ENCODE data around the gene MADCAM1. TPM values are rescaled to one million over a fixed set of nuclear protein-coding genes. Genes with fewer than 3 reads are reported as not detected.

MADCAM1 gene
- total RNA-seq, 1 donor from 2014 or later = not detected

GRCh38 chr19:452829-453228, 43.5 kb upstream of the MADCAM1 start:
- TF ChIP-seq EZH2phosphoT487 (IDR thresholded peaks at IDR 0.05) = no peak
- no peak for TF ChIP-seq EZH2 (IDR thresholded peaks at IDR 0.05)
- no peak for TF ChIP-seq CTCF (IDR thresholded peaks at IDR 0.05)
- Mint-ChIP-seq H3K36me3 (peaks cover 3% of the 10 kb centered on the region), H3K27me3 (ENCODE audit: insufficient read depth, low read depth) (peaks cover 6% of the 10 kb centered on the region), H3K9me3 (peaks cover 16% of the 10 kb centered on the region), H3K4me3 (no peak overlapping the region), H3K4me1 (peaks cover 11% of the 10 kb centered on the region), H3K27ac (no peak overlapping the region)
- Histone ChIP-seq H4K20me1 (ENCODE audit: low read depth) (no peaks in the 10 kb centered on the region), H3K27ac (no peak overlapping the region), H3K79me2 (ENCODE audit: low read depth) (no peaks in the 10 kb centered on the region), H3K9me3 (ENCODE audit: low read depth) (no peaks in the 10 kb centered on the region), H3K36me3 (no peaks in the 10 kb centered on the region), H3K4me3 (no peak overlapping the region), H3K27me3 (no peaks in the 10 kb centered on the region), H2AFZ (replicated peaks) (no peak overlapping the region), H3K4me1 (no peaks in the 10 kb centered on the region), H3K9ac (no peak overlapping the region), H3K4me2 (no peak overlapping the region), H3F3A (ENCODE audit: low read depth) (peaks cover 11% of the 10 kb centered on the region)
- no peak for DNase-seq (ENCODE audit: low spot score)

GRCh38 chr19:453606-454005, 42.7 kb upstream of the MADCAM1 start:
- no peak for DNase-seq (ENCODE audit: low spot score)
- Histone ChIP-seq H3K9me3 (ENCODE audit: low read depth) (no peaks in the 10 kb centered on the region), H3K79me2 (ENCODE audit: low read depth) (no peaks in the 10 kb centered on the region), H3K4me3 (no peak overlapping the region), H3F3A (ENCODE audit: low read depth) (peaks cover 11% of the 10 kb centered on the region), H3K27ac (no peak overlapping the region), H2AFZ (replicated peaks) (no peak overlapping the region), H3K9ac (no peak overlapping the region), H3K4me2 (no peak overlapping the region), H3K27me3 (peaks cover under 1% of the 10 kb centered on the region), H3K4me1 (no peaks in the 10 kb centered on the region), H4K20me1 (ENCODE audit: low read depth) (no peaks in the 10 kb centered on the region), H3K36me3 (no peaks in the 10 kb centered on the region)
- no peak overlapping the region for H3K27ac Mint-ChIP-seq
- H3K36me3 Mint-ChIP-seq = peaks cover 3% of the 10 kb centered on the region
- peaks cover 7% of the 10 kb centered on the region for H3K4me1 Mint-ChIP-seq
- peaks cover 6% of the 10 kb centered on the region for H3K27me3 Mint-ChIP-seq (ENCODE audit: insufficient read depth, low read depth)
- TF ChIP-seq CTCF (IDR thresholded peaks at IDR 0.05) = no peak
- no peak for TF ChIP-seq EZH2phosphoT487 (IDR thresholded peaks at IDR 0.05)
- H3K9me3 Mint-ChIP-seq = peaks cover 16% of the 10 kb centered on the region
- H3K4me3 Mint-ChIP-seq = no peak overlapping the region

- Mint-ChIP-seq H3K36me3 (peaks cover 3% of the 10 kb centered on the region), H3K9me3 (peaks cover 15% of the 10 kb centered on the region), H3K27ac (no peak overlapping the region), H3K27me3 (ENCODE audit: insufficient read depth, low read depth) (peaks cover 12% of the 10 kb centered on the region), H3K4me3 (no peak overlapping the region), H3K4me1 (peaks cover 10% of the 10 kb centered on the region)
- H3K4me3 ChIP-seq = no peak overlapping the region
- H3K79me2 ChIP-seq (ENCODE audit: low read depth) = no peaks in the 10 kb centered on the region
- peaks cover 15% of the 10 kb centered on the region for H3F3A ChIP-seq (ENCODE audit: low read depth)
- no peak for DNase-seq (ENCODE audit: low spot score)
- no peak for TF ChIP-seq EZH2phosphoT487 (IDR thresholded peaks at IDR 0.05)
- no peak for TF ChIP-seq CTCF (IDR thresholded peaks at IDR 0.05)
- TF ChIP-seq EZH2 (IDR thresholded peaks at IDR 0.05) = no peak
- H3K9ac ChIP-seq = no peak overlapping the region
- no peak overlapping the region for H3K27ac ChIP-seq
- no peak overlapping the region for H3K4me2 ChIP-seq
- H3K27me3 ChIP-seq = peaks cover 16% of the 10 kb centered on the region
- no peaks in the 10 kb centered on the region for H3K9me3 ChIP-seq (ENCODE audit: low read depth)
- H4K20me1 ChIP-seq (ENCODE audit: low read depth) = no peaks in the 10 kb centered on the region
- no peaks in the 10 kb centered on the region for H3K36me3 ChIP-seq
- H3K4me1 ChIP-seq = no peaks in the 10 kb centered on the region
- H2AFZ ChIP-seq (replicated peaks) = no peak overlapping the region
These were observed 41.1 kb upstream of the MADCAM1 start for GRCh38 chr19:455031-455705.

Data from neural progenitor cell (in vitro differentiated cells).